Muscle layer of duodenum (tissue), 2 donors: ENCODE measurements around the gene TSPAN7.

ENCODE experiments used
- H3K27ac ChIP-seq: one replicate; pipeline ENCODE4 v1.7.0; 2013; ENCODE audit warnings: mild to moderate bottlenecking, low read length
- H3K27me3 ChIP-seq: one replicate; pipeline ENCODE4 v1.7.0; 2013; ENCODE audit warnings: low read depth, mild to moderate bottlenecking, control low read depth, low read length
- H3K36me3 ChIP-seq, 2 donors: one replicate each; pipeline ENCODE4 v1.7.0; 2013; ENCODE audit warnings: low read length in 2 of 2, control low read depth in 1 of 2, mild to moderate bottlenecking in 1 of 2; ENCODE audit not compliant: insufficient read depth in 2 of 2, control insufficient read depth in 1 of 2
- H3K4me1 ChIP-seq, 2 donors: one replicate each; pipeline ENCODE4 v1.7.0; 2013; ENCODE audit warnings: low read length in 2 of 2, mild to moderate bottlenecking in 2 of 2, control low read depth in 1 of 2, moderate library complexity in 1 of 2; ENCODE audit not compliant: insufficient read depth in 2 of 2, control insufficient read depth in 1 of 2
- H3K4me3 ChIP-seq, 2 donors: one replicate each; pipeline ENCODE4 v1.7.0; 2013; ENCODE audit warnings: low read length in 2 of 2, low read depth in 1 of 2, mild to moderate bottlenecking in 1 of 2
- H3K9me3 ChIP-seq, 2 donors: one replicate each; pipeline ENCODE4 v1.7.0; 2013; ENCODE audit warnings: low read length in 2 of 2, control low read depth in 1 of 2, mild to moderate bottlenecking in 1 of 2; ENCODE audit not compliant: control insufficient read depth in 1 of 2
- donor health status: healthy.

Gene TSPAN7

GRCh38 chrX:38626296-38626695 is 65.0 kb downstream of the TSPAN7 start:
- Histone ChIP-seq H3K4me3 (no peak overlapping the region), H3K27me3 (no peaks in the 10 kb centered on the region), H3K4me1 (no peaks in the 10 kb centered on the region), H3K27ac (no peak overlapping the region), H3K36me3 (no peaks in the 10 kb centered on the region), H3K9me3 (no peaks in the 10 kb centered on the region)

- H3K4me1 ChIP-seq = no peaks in the 10 kb centered on the region
- H3K27ac ChIP-seq = no peak overlapping the region
- H3K36me3 ChIP-seq = no peaks in the 10 kb centered on the region
- no peaks in the 10 kb centered on the region for H3K9me3 ChIP-seq
- no peaks in the 10 kb centered on the region for H3K27me3 ChIP-seq
- H3K4me3 ChIP-seq = no peak overlapping the region
Observed at GRCh38 chrX:38627683-38628082, 66.3 kb downstream of the TSPAN7 start.

GRCh38 chrX:38628587-38628986 is 67.2 kb downstream of the TSPAN7 start:
- H3K9me3 ChIP-seq = no peaks in the 10 kb centered on the region
- H3K27me3 ChIP-seq = no peaks in the 10 kb centered on the region
- no peak overlapping the region for H3K27ac ChIP-seq
- H3K36me3 ChIP-seq = no peaks in the 10 kb centered on the region
- H3K4me1 ChIP-seq = no peaks in the 10 kb centered on the region
- H3K4me3 ChIP-seq = no peak overlapping the region

- Histone ChIP-seq H3K4me1 (no peaks in the 10 kb centered on the region), H3K27me3 (no peaks in the 10 kb centered on the region), H3K9me3 (no peaks in the 10 kb centered on the region), H3K4me3 (peak overlapping the region in 1 of 2 donors; percentile 33), H3K36me3 (no peaks in the 10 kb centered on the region), H3K27ac (no peak overlapping the region)
Observed at GRCh38 chrX:38632516-38632915, 71.2 kb downstream of the TSPAN7 start.

GRCh38 chrX:38634665-38635064 is 73.3 kb downstream of the TSPAN7 start:
- Histone ChIP-seq H3K27ac (no peak overlapping the region), H3K4me1 (no peaks in the 10 kb centered on the region), H3K27me3 (no peaks in the 10 kb centered on the region), H3K4me3 (no peak overlapping the region), H3K36me3 (no peaks in the 10 kb centered on the region), H3K9me3 (no peaks in the 10 kb centered on the region)

GRCh38 chrX:38636949-38637819 is 75.8 kb downstream of the TSPAN7 start:
- Histone ChIP-seq H3K36me3 (no peaks in the 10 kb centered on the region), H3K9me3 (no peaks in the 10 kb centered on the region), H3K27ac (no peak overlapping the region), H3K4me3 (no peak overlapping the region), H3K27me3 (no peaks in the 10 kb centered on the region), H3K4me1 (no peaks in the 10 kb centered on the region)

GRCh38 chrX:38638952-38639529 is 77.7 kb downstream of the TSPAN7 start:
- Histone ChIP-seq H3K27ac (no peak overlapping the region), H3K27me3 (no peaks in the 10 kb centered on the region), H3K4me1 (no peaks in the 10 kb centered on the region), H3K36me3 (no peaks in the 10 kb centered on the region), H3K9me3 (no peaks in the 10 kb centered on the region), H3K4me3 (no peak overlapping the region)

GRCh38 chrX:38639730-38640129 is 78.4 kb downstream of the TSPAN7 start:
- Histone ChIP-seq H3K9me3 (no peaks in the 10 kb centered on the region), H3K4me1 (no peaks in the 10 kb centered on the region), H3K27ac (no peak overlapping the region)

GRCh38 chrX:38641197-38641596 is 79.9 kb downstream of the TSPAN7 start:
- H3K36me3 ChIP-seq = no peaks in the 10 kb centered on the region
- no peak overlapping the region for H3K4me3 ChIP-seq
- no peaks in the 10 kb centered on the region for H3K4me1 ChIP-seq
- no peak overlapping the region for H3K27ac ChIP-seq
- H3K9me3 ChIP-seq = no peaks in the 10 kb centered on the region
- H3K27me3 ChIP-seq = no peaks in the 10 kb centered on the region

More at GRCh38 chrX:38639730-38640129, 78.4 kb downstream of the TSPAN7 start:
- Histone ChIP-seq H3K36me3 (no peaks in the 10 kb centered on the region), H3K4me3 (no peak overlapping the region), H3K27me3 (no peaks in the 10 kb centered on the region)

- H3K27me3 ChIP-seq = no peaks in the 10 kb centered on the region
- H3K27ac ChIP-seq = no peak overlapping the region
- no peaks in the 10 kb centered on the region for H3K9me3 ChIP-seq
- H3K36me3 ChIP-seq = no peaks in the 10 kb centered on the region
- H3K4me1 ChIP-seq = no peaks in the 10 kb centered on the region
- H3K4me3 ChIP-seq = no peak overlapping the region
Observed at GRCh38 chrX:38643903-38644302, 82.6 kb downstream of the TSPAN7 start.

GRCh38 chrX:38646129-38646528 is 84.8 kb downstream of the TSPAN7 start:
- H3K4me3 ChIP-seq = no peak overlapping the region

More at GRCh38 chrX:38646129-38646528, 84.8 kb downstream of the TSPAN7 start:
- H3K27me3 ChIP-seq = no peaks in the 10 kb centered on the region
- H3K36me3 ChIP-seq = no peaks in the 10 kb centered on the region
- no peak overlapping the region for H3K27ac ChIP-seq
- H3K4me1 ChIP-seq = no peaks in the 10 kb centered on the region
- H3K9me3 ChIP-seq = no peaks in the 10 kb centered on the region
